Vagina (tissue), 2 donors: Measurements from ENCODE around the gene PLXDC1.

Experiments used
- POLR2A ChIP-seq, 2 donors: fragments of 450-650 bp; IDR thresholded peaks; one replicate each; pipeline ENCODE4 v1.6.1; 2017; ENCODE audit warnings: antibody characterized with exemption in 2 of 2, mild to moderate bottlenecking in 2 of 2, moderate library complexity in 2 of 2
- POLR2AphosphoS5 ChIP-seq, 2 donors: sonication (generic); formaldehyde crosslinking; IDR thresholded peaks; one replicate each; pipeline ENCODE4 v1.9.0; 2017; ENCODE audit warnings: antibody characterized with exemption in 2 of 2, mild to moderate bottlenecking in 2 of 2, low read depth in 1 of 2; ENCODE audit not compliant: insufficient read depth in 1 of 2
- TF ChIP-seq, protein P1 (sequence below), 3 experiments: fragments of 450-650 bp in 2 of 3; fragments of 200-600 bp in 1 of 3; sonication (generic) in 1 of 3; IDR thresholded peaks; one replicate each; pipeline ENCODE4 v1.5.1; 2017 to 2019; ENCODE audit warnings: antibody characterized with exemption in 3 of 3, mild to moderate bottlenecking in 2 of 3, moderate library complexity in 2 of 3

DNA sequence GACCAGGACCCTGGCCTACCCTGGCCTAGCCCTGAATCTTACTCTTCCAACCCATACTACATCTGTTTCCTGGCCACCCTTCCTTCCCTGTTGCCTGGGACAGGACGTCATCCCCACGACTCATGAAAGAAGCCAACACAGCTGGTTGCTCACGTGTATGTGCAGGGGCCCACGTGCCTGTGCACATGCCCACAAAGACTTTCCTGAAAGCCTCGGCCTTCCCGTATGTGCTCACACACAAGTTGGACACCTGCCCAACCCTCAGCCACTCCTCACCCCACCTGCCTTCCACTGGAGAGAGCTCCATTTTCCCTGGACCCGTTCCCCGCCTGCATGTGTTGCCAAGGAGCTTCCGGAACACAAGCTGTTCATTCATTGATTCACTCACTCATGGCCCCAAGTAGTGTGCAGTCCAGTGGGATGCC lies 7.0 kb downstream of the PLXDC1 start:
- TF ChIP-seq, protein P1, sequence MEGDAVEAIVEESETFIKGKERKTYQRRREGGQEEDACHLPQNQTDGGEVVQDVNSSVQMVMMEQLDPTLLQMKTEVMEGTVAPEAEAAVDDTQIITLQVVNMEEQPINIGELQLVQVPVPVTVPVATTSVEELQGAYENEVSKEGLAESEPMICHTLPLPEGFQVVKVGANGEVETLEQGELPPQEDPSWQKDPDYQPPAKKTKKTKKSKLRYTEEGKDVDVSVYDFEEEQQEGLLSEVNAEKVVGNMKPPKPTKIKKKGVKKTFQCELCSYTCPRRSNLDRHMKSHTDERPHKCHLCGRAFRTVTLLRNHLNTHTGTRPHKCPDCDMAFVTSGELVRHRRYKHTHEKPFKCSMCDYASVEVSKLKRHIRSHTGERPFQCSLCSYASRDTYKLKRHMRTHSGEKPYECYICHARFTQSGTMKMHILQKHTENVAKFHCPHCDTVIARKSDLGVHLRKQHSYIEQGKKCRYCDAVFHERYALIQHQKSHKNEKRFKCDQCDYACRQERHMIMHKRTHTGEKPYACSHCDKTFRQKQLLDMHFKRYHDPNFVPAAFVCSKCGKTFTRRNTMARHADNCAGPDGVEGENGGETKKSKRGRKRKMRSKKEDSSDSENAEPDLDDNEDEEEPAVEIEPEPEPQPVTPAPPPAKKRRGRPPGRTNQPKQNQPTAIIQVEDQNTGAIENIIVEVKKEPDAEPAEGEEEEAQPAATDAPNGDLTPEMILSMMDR (IDR thresholded peaks at IDR 0.05) = no peak
- TF ChIP-seq POLR2AphosphoS5 (IDR thresholded peaks at IDR 0.05; ENCODE audit: insufficient read depth in 1 of 2, low read depth in 1 of 2) = peak; percentile 29 to 56
- no peak for TF ChIP-seq POLR2A (IDR thresholded peaks at IDR 0.05)
